Endothelial cell (in vitro differentiated cells): ENCODE results near the gene TTC8. TPM values are rescaled to one million over a fixed set of nuclear protein-coding genes. Genes with fewer than 3 reads are reported as not detected.
"Not testable (repeated sequence)": the region's sequence is repeated elsewhere in the genome, so short reads cannot be mapped to it uniquely, and the experiment has no call there.

Experiments used
- DNase-seq: peaks from one replicate; pipeline ENCODE4 v3.0.0; 2021; ENCODE audit warnings: low spot score
- H3K27ac Mint-ChIP-seq: one replicate; pipeline ENCODE4 v1.8.0; 2021; ENCODE audit warnings: mixed read lengths, inconsistent platforms; ENCODE audit not compliant: unreplicated experiment
- H3K27me3 Mint-ChIP-seq: one replicate; pipeline ENCODE4 v1.8.0; 2021; ENCODE audit warnings: mild to moderate bottlenecking, moderate library complexity, mixed read lengths, inconsistent platforms; ENCODE audit not compliant: unreplicated experiment
- H3K36me3 Mint-ChIP-seq: one replicate; pipeline ENCODE4 v1.8.0; 2021; ENCODE audit warnings: mild to moderate bottlenecking, low read depth, mixed read lengths, inconsistent platforms; ENCODE audit not compliant: unreplicated experiment
- H3K4me1 Mint-ChIP-seq: one replicate; pipeline ENCODE4 v1.8.0; 2021; ENCODE audit warnings: mild to moderate bottlenecking, mixed read lengths, inconsistent platforms; ENCODE audit not compliant: unreplicated experiment
- H3K4me3 Mint-ChIP-seq: one replicate; pipeline ENCODE4 v1.8.0; 2021; ENCODE audit warnings: mild to moderate bottlenecking, mixed read lengths, inconsistent platforms; ENCODE audit not compliant: unreplicated experiment
- H3K9me3 Mint-ChIP-seq: one replicate; pipeline ENCODE4 v1.8.0; 2021; ENCODE audit warnings: mixed read lengths, inconsistent platforms; ENCODE audit not compliant: unreplicated experiment
- CTCF ChIP-seq: fragments of 200-600 bp; sonication (generic); IDR thresholded peaks from one replicate; pipeline ENCODE4 v1.5.0; 2021; ENCODE audit warnings: antibody characterized with exemption; ENCODE audit not compliant: unreplicated experiment
- total RNA-seq: library from RNA; stranded (reverse); fragmentation: NEBNext Ultra II Directional; extraction: Animal tissue kit (Norgen Biotek cat#: 25700); gene quantifications from one replicate; pipeline ENCODE4 v1.2.1, GENCODE V29; 2021; ENCODE audit not compliant: unreplicated experiment

The TTC8 gene
- total RNA-seq, 1 donor from 2014 or later = 10.0 TPM

- Mint-ChIP-seq H3K27me3 (no peaks in the 10 kb centered on the region), H3K36me3 (peaks cover 6% of the 10 kb centered on the region), H3K9me3 (no peaks in the 10 kb centered on the region), H3K4me1 (no peaks in the 10 kb centered on the region), H3K4me3 (no peak overlapping the region), H3K27ac (no peak overlapping the region)
- TF ChIP-seq CTCF = no peak
- no peak for DNase-seq
Observed at GRCh38 chr14:88856786-88857366, 32.4 kb downstream of the TTC8 start.

- not testable (repeated sequence) for H3K9me3 Mint-ChIP-seq, H3K27ac Mint-ChIP-seq, H3K4me1 Mint-ChIP-seq, H3K4me3 Mint-ChIP-seq, H3K27me3 Mint-ChIP-seq, DNase-seq, H3K36me3 Mint-ChIP-seq
Observed at GRCh38 chr14:88857861-88858260, 33.4 kb downstream of the TTC8 start.

GRCh38 chr14:88859118-88859517 lies 34.7 kb downstream of the TTC8 start:
- DNase-seq, H3K27me3 Mint-ChIP-seq, H3K9me3 Mint-ChIP-seq, H3K4me1 Mint-ChIP-seq, H3K4me3 Mint-ChIP-seq, H3K27ac Mint-ChIP-seq, H3K36me3 Mint-ChIP-seq: not testable (repeated sequence)

- H3K27ac Mint-ChIP-seq = no peak overlapping the region
- TF ChIP-seq CTCF = no peak
- peaks cover 6% of the 10 kb centered on the region for H3K36me3 Mint-ChIP-seq
- H3K27me3 Mint-ChIP-seq = no peaks in the 10 kb centered on the region
- peaks cover 11% of the 10 kb centered on the region for H3K4me1 Mint-ChIP-seq
- DNase-seq = no peak
- no peak overlapping the region for H3K4me3 Mint-ChIP-seq
- no peaks in the 10 kb centered on the region for H3K9me3 Mint-ChIP-seq
Observed at GRCh38 chr14:88863167-88863566, 38.7 kb downstream of the TTC8 start.

GRCh38 chr14:88864198-88864597 lies 39.7 kb downstream of the TTC8 start:
- Mint-ChIP-seq H3K9me3 (no peaks in the 10 kb centered on the region), H3K4me1 (peaks cover 11% of the 10 kb centered on the region), H3K27me3 (no peaks in the 10 kb centered on the region), H3K4me3 (no peak overlapping the region), H3K36me3 (peaks cover 2% of the 10 kb centered on the region), H3K27ac (no peak overlapping the region)
- TF ChIP-seq CTCF = no peak
- DNase-seq = no peak

GRCh38 chr14:88866305-88866704 lies 41.9 kb downstream of the TTC8 start:
- H3K27ac Mint-ChIP-seq = peak overlapping the region; percentile 76
- no peak for TF ChIP-seq CTCF
- no peaks in the 10 kb centered on the region for H3K9me3 Mint-ChIP-seq
- no peak overlapping the region for H3K4me3 Mint-ChIP-seq
- H3K36me3 Mint-ChIP-seq = no peaks in the 10 kb centered on the region
- DNase-seq = no peak
- H3K4me1 Mint-ChIP-seq = peaks cover 11% of the 10 kb centered on the region
- no peaks in the 10 kb centered on the region for H3K27me3 Mint-ChIP-seq
